ENCODE data around the gene OR2V1.
"Not testable (repeated sequence)": the region's sequence is repeated elsewhere in the genome, so short reads cannot be mapped to it uniquely, and the experiment has no call there.

Gene OR2V1

DNA sequence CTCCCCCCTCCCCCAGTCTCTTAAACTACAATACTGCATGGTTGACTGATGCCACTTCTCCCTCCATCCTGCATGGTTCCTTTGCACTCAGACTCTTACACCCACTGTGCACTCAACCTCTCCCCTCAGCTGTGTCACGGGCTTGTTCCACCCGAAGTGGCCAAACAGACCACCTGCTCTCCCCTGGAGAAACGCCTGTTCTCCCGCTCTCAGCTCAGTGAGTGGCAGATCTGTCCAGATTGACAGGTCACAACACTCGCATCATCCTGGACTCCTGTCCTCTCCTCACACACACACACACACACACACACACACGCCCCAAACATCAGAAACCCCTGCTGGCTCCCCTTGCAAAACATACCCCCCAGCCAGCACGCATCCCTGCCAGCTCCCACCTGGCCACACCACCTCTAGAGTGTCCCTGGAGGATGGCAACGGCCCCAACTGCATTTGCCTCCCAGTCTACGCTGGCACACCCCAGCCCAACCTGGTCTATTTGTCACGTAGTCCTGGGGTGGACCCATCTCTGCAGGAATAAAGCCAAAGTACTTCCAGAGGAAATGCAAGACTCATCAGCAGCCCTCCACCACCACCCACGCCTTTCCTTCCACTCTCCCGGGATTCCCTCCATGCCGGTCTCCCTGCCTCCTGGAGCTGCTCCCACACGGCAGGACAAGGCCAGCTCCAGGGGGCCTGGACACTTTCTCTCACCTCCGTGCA is 2.9 kb downstream of the OR2V1 start:
- DNase-seq (ENCODE audit: low read depth) = no peak

- no peak for DNase-seq (ENCODE audit: low read depth)
Observed at GRCh38 chr5:181127456-181127855, 3.5 kb downstream of the OR2V1 start.

DNA sequence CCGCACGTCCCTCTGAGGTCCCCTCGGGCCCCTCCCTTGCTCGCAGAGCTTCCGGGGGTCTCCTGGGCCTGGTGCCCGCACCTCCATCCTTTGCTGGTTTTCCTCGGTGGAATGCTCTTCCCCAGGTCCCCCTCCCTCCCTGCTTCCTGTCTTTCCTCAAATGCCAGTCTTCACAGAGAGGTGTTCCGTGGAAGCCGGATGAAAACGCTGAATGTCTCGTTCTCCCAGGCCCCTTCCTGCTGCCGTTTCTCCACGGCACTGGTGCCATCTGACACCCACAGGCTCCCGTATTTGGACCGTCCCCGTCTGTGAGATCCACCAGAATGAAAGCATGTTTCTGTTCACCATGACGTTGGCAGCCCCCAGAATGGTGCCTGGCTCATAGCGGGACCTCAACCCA is 4.1 kb downstream of the OR2V1 start:
- DNase-seq (ENCODE audit: low read depth) = no peak

DNA sequence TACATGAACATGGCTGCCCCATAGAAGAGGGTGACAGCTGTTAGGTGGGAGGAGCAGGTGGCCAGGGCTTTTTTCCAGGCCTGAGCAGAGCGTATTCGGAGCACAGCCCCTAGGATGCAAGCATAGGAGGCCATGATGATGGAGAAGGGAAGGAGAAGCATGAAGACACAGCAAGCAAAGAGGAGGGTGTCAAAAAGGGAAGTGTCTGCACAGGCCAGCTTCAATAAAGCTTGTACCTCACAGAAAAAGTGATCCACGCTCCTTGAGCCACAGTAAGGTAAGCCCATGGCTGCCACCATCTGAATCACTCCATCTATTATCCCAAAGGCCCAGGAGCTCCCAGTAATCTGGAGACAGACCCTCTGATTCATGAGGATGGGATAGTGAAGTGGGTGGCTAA is 6.4 kb downstream of the OR2V1 start:
- no peak for DNase-seq (ENCODE audit: low read depth)

DNA sequence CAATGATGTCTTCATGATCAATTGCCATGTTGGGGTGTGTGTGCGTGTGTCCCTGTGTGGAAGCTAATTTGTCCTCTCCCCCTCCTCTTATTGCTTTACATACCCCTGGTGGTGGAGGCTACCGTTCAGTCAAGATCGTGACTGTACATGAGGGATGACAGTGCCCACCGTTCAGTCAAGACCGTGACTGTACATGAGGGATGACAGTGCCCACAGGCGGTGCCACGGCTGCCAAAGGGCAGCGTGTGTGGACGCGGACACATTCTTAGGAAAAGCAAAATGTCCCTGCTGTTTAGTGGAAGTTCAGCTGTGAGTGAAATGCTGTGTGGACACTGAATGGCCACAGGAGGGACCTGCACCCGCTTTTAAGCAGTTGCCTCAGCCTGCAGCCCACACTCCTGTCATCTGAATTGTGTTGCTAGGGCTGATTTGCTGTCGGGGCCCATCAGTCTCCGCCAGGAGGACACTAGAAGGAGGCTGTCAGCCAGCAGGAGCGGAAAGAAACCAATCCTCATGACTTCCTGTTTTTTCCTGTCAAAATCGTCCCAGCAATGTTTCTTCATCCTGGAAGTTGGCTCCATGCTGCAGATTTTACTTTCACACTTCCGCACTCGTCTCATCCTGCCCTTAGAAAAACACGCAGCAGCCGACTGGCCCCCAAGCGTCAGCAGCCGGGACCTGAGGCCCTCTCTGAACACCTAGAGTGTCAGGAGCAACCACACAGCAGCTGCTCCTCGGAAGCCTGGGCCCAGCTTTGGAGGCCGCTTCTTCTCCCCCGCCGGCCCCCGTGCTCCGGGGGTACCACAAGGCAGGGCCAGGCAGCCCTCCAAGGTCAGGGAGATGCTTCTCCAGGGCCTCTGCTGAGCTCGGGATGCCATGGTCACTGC is 9.1 kb downstream of the OR2V1 start:
- no peak for DNase-seq (ENCODE audit: low read depth)

DNA sequence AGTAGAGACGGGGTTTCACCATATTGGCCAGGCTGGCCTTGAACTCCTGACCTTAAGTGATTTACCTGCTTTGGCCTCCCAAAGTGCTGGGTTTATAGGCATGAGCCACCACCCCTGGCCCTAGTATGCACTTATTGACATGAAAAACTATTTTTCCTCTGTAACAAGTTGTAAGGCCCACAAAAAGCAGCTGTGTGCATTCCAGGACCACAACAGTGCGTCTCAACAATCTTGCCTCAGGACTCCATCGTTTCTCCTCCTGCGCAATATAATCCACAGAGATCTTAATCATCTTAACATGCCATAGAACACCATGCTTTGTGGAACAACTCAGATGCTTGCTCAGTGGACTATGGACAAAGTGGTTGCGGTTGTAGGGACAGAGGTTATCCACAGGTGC is 10.2 kb downstream of the OR2V1 start:
- DNase-seq (ENCODE audit: low read depth) = no peak

DNA sequence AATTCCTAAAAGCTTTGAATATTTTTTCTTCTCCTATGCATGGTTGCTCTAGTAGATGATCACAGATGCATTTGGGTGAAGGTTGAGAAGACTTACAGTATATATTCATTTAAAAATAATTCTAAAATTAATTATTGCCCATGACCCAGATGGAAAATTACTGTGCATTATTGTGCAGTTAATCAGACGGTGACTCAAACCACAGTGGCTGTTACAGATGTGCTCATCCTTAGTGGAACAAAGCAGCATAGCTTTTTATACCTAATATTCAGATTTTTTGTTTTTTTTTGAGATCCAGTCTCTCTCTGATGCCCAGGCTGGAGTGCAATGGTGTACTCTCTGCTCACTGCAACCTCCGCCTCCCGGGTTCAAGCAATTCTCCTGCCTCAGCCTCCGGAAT is 10.7 kb downstream of the OR2V1 start:
- DNase-seq (ENCODE audit: low read depth) = no peak

DNA sequence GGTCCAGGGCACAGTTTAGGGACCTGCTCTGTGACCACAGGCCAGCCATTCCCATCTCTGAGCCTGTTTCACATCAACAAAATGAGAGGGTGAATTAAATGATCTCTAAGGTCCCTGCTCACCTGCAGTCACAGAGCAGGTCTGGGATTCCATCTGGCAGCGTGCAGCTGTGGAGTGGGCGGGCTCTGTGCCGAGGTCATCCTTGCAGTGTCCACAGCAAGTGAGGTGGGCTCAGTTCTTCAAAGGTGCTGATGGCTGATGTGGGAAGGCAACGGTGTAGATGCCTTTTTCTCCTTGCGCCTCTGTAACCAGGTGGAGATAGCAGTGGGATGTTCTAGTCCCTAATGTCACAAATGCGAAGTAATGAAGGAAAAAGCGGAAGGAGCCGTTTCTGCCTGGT is 11.9 kb downstream of the OR2V1 start:
- DNase-seq (ENCODE audit: low read depth) = no peak

- DNase-seq (ENCODE audit: low read depth) = no peak
Observed at GRCh38 chr5:181118369-181118768, 12.6 kb downstream of the OR2V1 start.

DNA sequence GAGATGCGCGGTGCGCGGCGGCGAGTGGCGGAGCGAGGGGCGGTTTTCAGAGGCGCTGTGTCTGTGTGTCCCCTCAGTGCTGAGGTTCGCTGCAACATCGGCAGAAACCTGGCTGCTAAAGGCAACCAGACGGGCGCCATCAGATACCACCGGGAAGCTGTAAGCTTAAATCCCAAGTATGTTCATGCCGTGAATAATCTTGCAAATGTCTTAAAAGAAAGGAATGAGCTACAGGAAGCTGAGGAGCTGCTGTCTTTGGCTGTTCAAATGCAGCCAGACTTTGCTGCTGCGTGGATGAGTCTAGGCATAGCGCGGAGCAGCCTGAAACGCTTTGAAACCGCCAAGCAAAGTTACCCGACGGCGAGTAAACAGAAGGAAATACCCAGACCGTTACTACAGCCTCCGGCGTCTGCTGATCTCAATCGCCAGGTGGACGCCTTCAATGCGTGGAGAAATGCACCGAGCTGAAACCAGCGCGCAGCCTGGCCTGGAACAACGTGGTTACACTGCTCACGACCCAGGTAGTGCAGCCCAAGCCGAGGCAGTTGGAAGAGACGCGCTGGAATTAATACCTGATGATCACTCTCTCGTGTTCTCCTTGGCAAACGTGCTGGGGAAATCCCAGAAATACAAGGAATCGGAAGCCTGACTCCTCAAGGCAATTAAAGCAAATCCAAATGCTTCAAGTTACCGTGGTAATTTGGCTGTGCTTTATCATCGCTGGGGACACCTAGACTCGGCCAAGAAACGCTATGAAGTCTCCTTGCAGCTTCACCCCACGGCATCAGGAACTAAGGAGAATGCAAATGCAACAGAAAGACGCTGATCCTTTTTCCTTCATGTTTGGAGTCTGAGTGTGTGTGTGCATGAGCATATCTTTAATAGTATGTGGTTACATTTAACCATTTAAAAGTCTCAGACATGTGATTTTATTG is 15.9 kb downstream of the OR2V1 start:
- no peak for DNase-seq (ENCODE audit: low read depth)

DNA sequence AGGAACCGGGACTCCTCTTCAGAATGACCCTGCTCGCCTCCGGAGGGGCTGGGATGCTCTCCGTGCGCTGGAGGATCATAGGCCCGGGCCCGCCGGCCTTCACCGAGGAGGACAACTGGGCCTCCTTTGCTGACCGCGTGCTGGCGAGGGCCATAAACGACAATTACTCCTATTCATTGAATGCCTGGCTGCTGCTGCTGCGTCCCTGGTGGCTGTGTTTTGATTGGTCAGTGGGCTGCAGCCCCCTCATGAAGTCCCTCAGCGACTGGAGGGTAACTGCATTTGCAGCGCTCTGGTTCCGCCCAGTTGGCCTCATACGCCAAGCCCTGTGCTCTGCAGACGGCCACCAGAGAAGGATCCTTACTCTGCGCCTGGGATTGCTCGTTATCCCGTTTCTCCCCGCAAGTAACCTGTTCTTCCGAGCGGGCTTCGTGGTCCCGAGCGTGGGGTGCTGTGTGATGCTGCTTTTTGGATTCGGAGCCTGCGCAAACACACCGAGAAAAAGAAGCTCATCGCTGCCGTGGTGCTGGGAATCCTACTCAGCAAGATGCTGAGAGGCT is 16.6 kb downstream of the OR2V1 start:
- no peak for DNase-seq (ENCODE audit: low read depth)

DNA sequence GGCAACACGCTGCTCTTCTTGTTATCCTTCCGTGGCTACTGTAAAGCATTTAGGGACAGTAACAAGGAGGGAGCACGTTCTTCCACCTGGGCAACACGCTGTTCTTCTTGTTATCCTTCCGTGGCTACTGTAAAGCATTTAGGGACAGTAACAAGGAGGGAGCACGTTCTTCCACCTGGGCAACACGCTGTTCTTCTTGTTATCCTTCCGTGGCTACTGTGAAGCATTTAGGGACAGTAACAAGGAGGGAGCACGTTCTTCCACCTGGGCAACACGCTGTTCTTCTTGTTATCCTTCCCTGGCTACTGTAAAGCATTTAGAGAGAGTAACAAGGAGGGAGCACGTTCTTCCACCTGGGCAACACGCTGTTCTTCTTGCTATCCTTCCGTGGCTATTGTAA is 17.4 kb downstream of the OR2V1 start:
- DNase-seq (ENCODE audit: low read depth) = not testable (repeated sequence)

DNA sequence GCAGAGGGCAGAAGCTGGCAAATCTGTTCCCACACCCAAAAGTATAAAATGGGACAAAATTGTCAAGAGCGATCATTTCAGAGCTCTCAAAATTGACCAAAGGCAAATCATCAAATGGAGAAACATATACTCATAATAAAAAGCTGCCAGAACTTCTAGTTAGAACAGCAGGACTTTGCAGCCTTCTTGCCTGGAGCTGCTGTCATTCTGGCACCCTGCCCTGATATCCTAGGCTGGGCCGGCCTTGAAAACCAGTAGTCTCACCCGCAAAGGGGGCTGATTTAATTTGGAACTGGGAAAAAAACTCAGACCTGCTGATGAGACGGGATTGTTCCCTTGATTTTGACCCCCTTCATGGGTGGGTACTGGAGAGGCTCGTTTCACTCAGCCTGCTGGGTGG is 18.5 kb downstream of the OR2V1 start:
- DNase-seq (ENCODE audit: low read depth) = no peak

- DNase-seq (ENCODE audit: low read depth) = no peak
Observed at GRCh38 chr5:181111010-181111409, 20.0 kb downstream of the OR2V1 start.

DNA sequence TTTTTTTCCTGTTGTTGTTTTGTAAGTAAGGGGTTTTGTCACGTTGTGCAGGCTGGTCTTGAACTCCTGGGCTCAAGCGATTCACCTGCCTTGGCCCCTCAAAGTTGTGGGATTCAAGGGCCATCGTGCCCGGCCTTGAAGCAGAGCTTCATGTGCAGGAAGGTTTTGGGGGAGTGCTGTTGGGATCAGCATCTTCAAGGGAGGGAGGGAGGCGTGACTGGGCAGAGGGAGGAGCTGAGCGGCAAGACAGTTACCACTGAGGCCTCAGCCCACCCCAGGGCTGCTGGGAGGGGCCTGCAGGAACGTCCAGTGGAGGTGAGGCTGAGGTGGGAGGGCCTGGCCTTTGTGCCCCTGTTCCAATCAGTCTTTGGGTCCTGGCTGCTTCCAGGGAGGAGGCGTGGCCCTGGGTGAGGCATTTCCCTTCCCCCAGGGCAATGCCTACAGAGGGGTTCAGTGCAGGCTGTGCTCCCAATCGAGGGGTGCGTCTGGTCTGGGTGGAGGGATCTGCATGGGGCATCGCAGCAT is 21.4 kb downstream of the OR2V1 start:
- no peak for DNase-seq (ENCODE audit: low read depth)

DNA sequence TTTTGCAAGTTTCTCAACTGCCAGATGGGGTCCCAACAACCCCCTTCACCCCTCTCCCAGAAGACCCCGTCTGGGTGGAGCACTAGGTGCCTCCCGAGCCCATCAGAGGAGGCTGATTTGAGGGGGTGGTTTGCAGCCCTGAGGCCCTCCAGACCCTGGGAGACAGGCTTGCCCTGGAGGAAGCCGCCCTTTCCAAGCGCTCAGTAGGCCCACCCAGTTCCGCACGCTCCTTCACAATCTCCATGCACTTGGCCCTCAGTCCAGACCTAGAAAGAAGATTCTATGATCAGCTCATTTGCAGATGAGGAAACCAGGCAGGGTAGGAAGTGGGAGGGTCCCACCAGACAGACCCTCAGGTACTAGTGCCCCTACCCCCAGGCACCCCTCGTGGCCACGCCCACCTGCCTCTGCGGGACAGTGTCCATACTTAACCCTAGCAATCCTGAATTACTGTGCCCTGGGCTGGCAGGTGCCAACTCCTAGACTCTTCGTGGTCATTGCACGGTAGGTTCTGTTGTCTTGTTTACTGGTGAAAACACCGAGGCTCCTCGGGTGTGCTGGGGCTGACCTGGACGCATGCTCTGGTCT is 22.3 kb downstream of the OR2V1 start:
- DNase-seq (ENCODE audit: low read depth) = no peak

- no peak for DNase-seq (ENCODE audit: low read depth)
Observed at GRCh38 chr5:181107699-181108098, 23.3 kb downstream of the OR2V1 start.

GRCh38 chr5:181105391-181106025 is 25.5 kb downstream of the OR2V1 start:
- DNase-seq (ENCODE audit: low read depth) = no peak

GRCh38 chr5:181104606-181105390 is 26.2 kb downstream of the OR2V1 start:
- DNase-seq (ENCODE audit: low read depth) = not testable (repeated sequence)

GRCh38 chr5:181104259-181104568 is 26.8 kb downstream of the OR2V1 start:
- not testable (repeated sequence) for DNase-seq (ENCODE audit: low read depth)

Measured in HS-27A (cell line).